ENCODE measurements around the gene CSMD2.

DNA sequence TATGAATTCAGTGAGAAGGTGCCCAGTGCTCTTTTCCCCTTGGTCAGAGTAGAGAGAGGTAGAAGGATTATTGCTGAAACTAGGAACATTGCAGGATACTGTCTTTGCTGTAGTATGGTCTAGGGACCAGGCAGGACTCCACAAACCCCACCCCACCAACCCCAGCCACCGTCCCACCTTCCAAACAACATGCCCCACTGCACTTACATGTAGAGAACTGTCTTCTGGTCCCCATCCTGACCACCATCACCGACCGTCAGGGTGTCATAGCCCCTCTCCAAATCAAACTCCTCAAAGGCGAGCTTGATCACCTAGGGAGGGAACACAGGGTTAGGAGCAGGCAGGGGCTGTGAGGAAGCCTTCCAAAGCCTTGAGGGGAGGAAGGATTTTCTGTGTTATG, 372.8 kb downstream of the CSMD2 start:
- no peak for TF ChIP-seq EZH2phosphoT487 (IDR thresholded peaks at IDR 0.05; ENCODE audit: low read depth)
- TF ChIP-seq, protein P1, sequence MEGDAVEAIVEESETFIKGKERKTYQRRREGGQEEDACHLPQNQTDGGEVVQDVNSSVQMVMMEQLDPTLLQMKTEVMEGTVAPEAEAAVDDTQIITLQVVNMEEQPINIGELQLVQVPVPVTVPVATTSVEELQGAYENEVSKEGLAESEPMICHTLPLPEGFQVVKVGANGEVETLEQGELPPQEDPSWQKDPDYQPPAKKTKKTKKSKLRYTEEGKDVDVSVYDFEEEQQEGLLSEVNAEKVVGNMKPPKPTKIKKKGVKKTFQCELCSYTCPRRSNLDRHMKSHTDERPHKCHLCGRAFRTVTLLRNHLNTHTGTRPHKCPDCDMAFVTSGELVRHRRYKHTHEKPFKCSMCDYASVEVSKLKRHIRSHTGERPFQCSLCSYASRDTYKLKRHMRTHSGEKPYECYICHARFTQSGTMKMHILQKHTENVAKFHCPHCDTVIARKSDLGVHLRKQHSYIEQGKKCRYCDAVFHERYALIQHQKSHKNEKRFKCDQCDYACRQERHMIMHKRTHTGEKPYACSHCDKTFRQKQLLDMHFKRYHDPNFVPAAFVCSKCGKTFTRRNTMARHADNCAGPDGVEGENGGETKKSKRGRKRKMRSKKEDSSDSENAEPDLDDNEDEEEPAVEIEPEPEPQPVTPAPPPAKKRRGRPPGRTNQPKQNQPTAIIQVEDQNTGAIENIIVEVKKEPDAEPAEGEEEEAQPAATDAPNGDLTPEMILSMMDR (IDR thresholded peaks at IDR 0.05; ENCODE audit: low read depth, low read length), result no peak
